ENCODE measurements around the gene GBX2. TPM values are rescaled to one million over a fixed set of nuclear protein-coding genes. Genes with fewer than 3 reads are reported as not detected.

GBX2 gene
- total and polyA plus RNA-seq, 9 of the 15 experiments (the other 6 are each of a cell fraction or from before 2014, with no cell fraction given) = 0.03 to 0.53 (median 0.27) TPM; not detected in 1

DNA sequence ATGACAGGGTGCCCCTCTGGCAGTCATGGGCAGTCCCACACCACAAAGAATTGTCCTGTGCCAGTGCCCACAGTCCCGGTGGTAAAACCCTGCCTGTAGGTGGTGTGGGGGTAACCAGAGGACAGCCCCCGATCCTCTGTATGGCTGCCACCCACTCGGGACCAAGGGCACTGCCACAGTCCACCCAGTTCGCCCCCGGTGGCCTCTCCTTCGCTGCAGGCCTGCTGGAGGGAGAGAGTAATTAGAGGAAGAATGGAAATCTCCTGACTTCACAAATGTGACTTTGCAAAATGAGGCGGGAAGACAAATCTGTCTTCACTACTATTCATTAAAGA is 11.4 kb downstream of the GBX2 start:
- Histone ChIP-seq H4K20me1 (replicated peaks; ENCODE audit: control insufficient read depth, insufficient read depth, low read length) (no peaks in the 10 kb centered on the region), H3K9me1 (ENCODE audit: control insufficient read depth, insufficient read depth, low read length) (no peaks in the 10 kb centered on the region), H3K27me3 (ENCODE audit: control insufficient read depth in 2 of 2, insufficient read depth in 2 of 2, low read length in 2 of 2) (peaks cover 3 to 40% of the 10 kb centered on the region in 2 experiments; a peak in 3 of 5 replicates), H3K79me2 (ENCODE audit: control insufficient read depth, insufficient read depth, low read length) (no peaks in the 10 kb centered on the region), H3K4me3 (no peak overlapping the region), H3K9ac (ENCODE audit: insufficient read depth in 1 of 2, low read depth in 2 of 2, low read length in 2 of 2) (no peak overlapping the region), H2AFZ (ENCODE audit: low read depth, low read length) (no peak overlapping the region), H3K4me1 (replicated peaks in 1 of 2; ENCODE audit: control insufficient read depth in 2 of 2, insufficient read depth in 2 of 2, low read length in 2 of 2) (peaks cover 0 to 7% of the 10 kb centered on the region in 2 experiments; a peak in 1 of 5 replicates), H3K36me3 (ENCODE audit: control insufficient read depth, insufficient read depth, low read length) (no peaks in the 10 kb centered on the region), H3K4me2 (ENCODE audit: insufficient read depth, low read length) (no peak overlapping the region), H3K27ac (ENCODE audit: extremely low read depth, low read depth, low read length) (no peak overlapping the region), H3K9me3 (replicated peaks; ENCODE audit: control insufficient read depth, insufficient read depth, low read depth, low read length) (no peaks in the 10 kb centered on the region)
- ChIA-PET POLR2A (no interaction called here), CTCF (ENCODE audit: low intra/inter-chr PET ratio) (interaction anchor here (0.6 kb wide), 1 partner anchor 27 kb away, joined by 3 read pairs; no protein-coding TSS in a partner anchor)
- in situ Hi-C loops (cut with MboI) = no loop called here
- BruUV-seq (replicated peaks) = no TSS peak
- DNase-seq (ENCODE audit: extremely low read depth in 1 of 4, low spot score in 3 of 4) (no peak), FAIRE-seq (no peak), ATAC-seq (no peak)
- no peak for TF ChIP-seq RCOR1 (IDR thresholded peaks at IDR 0.05; ENCODE audit: borderline replicate concordance in 1 of 2, low read depth in 2 of 2, low read length in 2 of 2)
- no peak for TF ChIP-seq POU5F1 (IDR thresholded peaks at IDR 0.05; ENCODE audit: borderline replicate concordance, low read depth, low read length, partially characterized antibody)
- no peak for TF ChIP-seq ZNF583 (CRISPR knock-in tag; IDR thresholded peaks at IDR 0.05)
- no peak for TF ChIP-seq POLR2AphosphoS5 (IDR thresholded peaks at IDR 0.05; ENCODE audit: control insufficient read depth, insufficient read depth, low read depth, low read length)
- TF ChIP-seq TGIF2 (CRISPR knock-in tag; IDR thresholded peaks at IDR 0.05) = no peak
- no peak for TF ChIP-seq ZNF324 (CRISPR knock-in tag; IDR thresholded peaks at IDR 0.05)
- TF ChIP-seq BRD9 (IDR thresholded peaks at IDR 0.05; ENCODE audit: low read depth, partially characterized antibody) = no peak
- no peak for TF ChIP-seq HNRNPL (IDR thresholded peaks at IDR 0.05; ENCODE audit: low read depth, low read length)
- no peak for TF ChIP-seq KLF16 (IDR thresholded peaks at IDR 0.05)
- TF ChIP-seq ZNF740 (CRISPR knock-in tag; IDR thresholded peaks at IDR 0.05) = no peak
- TF ChIP-seq ZNF740 (tag; IDR thresholded peaks at IDR 0.05) = no peak
- TF ChIP-seq WHSC1 (IDR thresholded peaks at IDR 0.05; ENCODE audit: low read length) = no peak
- no peak for TF ChIP-seq RBBP5 (IDR thresholded peaks at IDR 0.05; ENCODE audit: borderline replicate concordance, insufficient read depth, low read length, poor library complexity, severe bottlenecking)
- TF ChIP-seq NFXL1 (CRISPR knock-in tag; IDR thresholded peaks at IDR 0.05) = no peak
- no peak for TF ChIP-seq KAT8 (IDR thresholded peaks at IDR 0.05; ENCODE audit: low read depth)
- TF ChIP-seq PHF8 (IDR thresholded peaks at IDR 0.05; ENCODE audit: borderline replicate concordance, low read length) = no peak
- TF ChIP-seq CBX5 (IDR thresholded peaks at IDR 0.05; ENCODE audit: borderline replicate concordance, low read depth) = no peak
- no peak for TF ChIP-seq ZNF764 (CRISPR knock-in tag; IDR thresholded peaks at IDR 0.05; ENCODE audit: low read depth)
- TF ChIP-seq POLR2A (conservative IDR thresholded peaks at IDR 0.05) = no peak
- TF ChIP-seq SETDB1 (IDR thresholded peaks at IDR 0.05; ENCODE audit: low read length) = no peak
- no peak for TF ChIP-seq ZNF124 (CRISPR knock-in tag; IDR thresholded peaks at IDR 0.05)
- WGBS (ENCODE audit: insufficient coverage, low coverage, missing lambda C conversion rate) = 3% methylated on average over 6 of the region's 7 CpGs
- intact Hi-C loops (cut with micrococcal nuclease) = no loop called here

All from K562 (cell line).